Loucy (cell line): ENCODE results near the gene RPL10.

ENCODE experiments used
- H2AFZ ChIP-seq: fragments of 200-600 bp; sonication (generic); 2 replicates; pipeline ENCODE4 v1.6.0; 2016; ENCODE audit warnings: antibody characterized with exemption, mild to moderate bottlenecking, low read length, moderate library complexity
- H3F3A ChIP-seq: fragments of 200-600 bp; 2 replicates; pipeline ENCODE4 v1.6.0; 2016; ENCODE audit warnings: antibody characterized with exemption, low read depth, mild to moderate bottlenecking
- H3K27me3 ChIP-seq: fragments of 200-600 bp; sonication (generic); 2 replicates; pipeline ENCODE4 v1.6.1; 2014; ENCODE audit warnings: low read length, mild to moderate bottlenecking; ENCODE audit not compliant: insufficient read depth, poor library complexity, severe bottlenecking
- H3K36me3 ChIP-seq: fragments of 200-600 bp; sonication (generic); 2 replicates; pipeline ENCODE4 v1.6.1; 2016; ENCODE audit warnings: low read length; ENCODE audit not compliant: insufficient read depth
- H3K4me1 ChIP-seq: fragments of 200-600 bp; sonication (generic); 2 replicates; pipeline ENCODE4 v1.5.1; 2014; ENCODE audit warnings: low read length, mild to moderate bottlenecking; ENCODE audit not compliant: insufficient read depth, poor library complexity, severe bottlenecking
- H3K4me2 ChIP-seq: fragments of 200-600 bp; sonication (generic); 2 replicates; pipeline ENCODE4 v1.6.0; 2014; ENCODE audit warnings: antibody characterized with exemption, low read length, low read depth, mild to moderate bottlenecking; ENCODE audit not compliant: poor library complexity, severe bottlenecking
- H3K4me3 ChIP-seq: fragments of 200-600 bp; sonication (generic); 2 replicates; pipeline ENCODE4 v1.5.1; 2014; ENCODE audit warnings: low read length, mild to moderate bottlenecking, mixed read lengths; ENCODE audit not compliant: poor library complexity, severe bottlenecking
- H3K79me2 ChIP-seq: fragments of 200-600 bp; sonication (generic); 2 replicates; pipeline ENCODE4 v1.6.1; 2014; ENCODE audit warnings: low read length; ENCODE audit not compliant: insufficient read depth
- H3K9ac ChIP-seq: fragments of 200-600 bp; sonication (generic); 2 replicates; pipeline ENCODE4 v1.6.0; 2014; ENCODE audit warnings: mild to moderate bottlenecking, low read depth, low read length, moderate library complexity; ENCODE audit not compliant: poor library complexity, severe bottlenecking
- H3K9me2 ChIP-seq: fragments of 200-600 bp; sonication (generic); replicated peaks from 2 replicates; pipeline ENCODE4 v1.6.1; 2016; ENCODE audit warnings: low read depth, low read length, mixed read lengths
- H3K9me3 ChIP-seq: fragments of 200-600 bp; sonication (generic); 2 replicates; pipeline ENCODE4 v1.6.1; 2014; ENCODE audit warnings: mild to moderate bottlenecking, antibody characterized with exemption, low read length, low read depth; ENCODE audit not compliant: insufficient read depth
- H4K20me1 ChIP-seq: fragments of 200-600 bp; sonication (generic); 2 replicates; pipeline ENCODE4 v1.6.0; 2014; ENCODE audit warnings: antibody characterized with exemption, low read length, mild to moderate bottlenecking; ENCODE audit not compliant: insufficient read depth, poor library complexity, severe bottlenecking
- EZH2phosphoT487 ChIP-seq: fragments of 200-600 bp; IDR thresholded peaks from 2 replicates; pipeline ENCODE4 v1.6.1; 2018; ENCODE audit warnings: antibody characterized with exemption, mild to moderate bottlenecking, moderate library complexity, borderline replicate concordance
- TF ChIP-seq, protein P1 (sequence below): fragments of 200-600 bp; sonication (generic); conservative IDR thresholded peaks from 2 replicates; pipeline ENCODE4 v1.5.1; 2014; ENCODE audit warnings: mild to moderate bottlenecking, antibody characterized with exemption, low read length

Gene RPL10

DNA sequence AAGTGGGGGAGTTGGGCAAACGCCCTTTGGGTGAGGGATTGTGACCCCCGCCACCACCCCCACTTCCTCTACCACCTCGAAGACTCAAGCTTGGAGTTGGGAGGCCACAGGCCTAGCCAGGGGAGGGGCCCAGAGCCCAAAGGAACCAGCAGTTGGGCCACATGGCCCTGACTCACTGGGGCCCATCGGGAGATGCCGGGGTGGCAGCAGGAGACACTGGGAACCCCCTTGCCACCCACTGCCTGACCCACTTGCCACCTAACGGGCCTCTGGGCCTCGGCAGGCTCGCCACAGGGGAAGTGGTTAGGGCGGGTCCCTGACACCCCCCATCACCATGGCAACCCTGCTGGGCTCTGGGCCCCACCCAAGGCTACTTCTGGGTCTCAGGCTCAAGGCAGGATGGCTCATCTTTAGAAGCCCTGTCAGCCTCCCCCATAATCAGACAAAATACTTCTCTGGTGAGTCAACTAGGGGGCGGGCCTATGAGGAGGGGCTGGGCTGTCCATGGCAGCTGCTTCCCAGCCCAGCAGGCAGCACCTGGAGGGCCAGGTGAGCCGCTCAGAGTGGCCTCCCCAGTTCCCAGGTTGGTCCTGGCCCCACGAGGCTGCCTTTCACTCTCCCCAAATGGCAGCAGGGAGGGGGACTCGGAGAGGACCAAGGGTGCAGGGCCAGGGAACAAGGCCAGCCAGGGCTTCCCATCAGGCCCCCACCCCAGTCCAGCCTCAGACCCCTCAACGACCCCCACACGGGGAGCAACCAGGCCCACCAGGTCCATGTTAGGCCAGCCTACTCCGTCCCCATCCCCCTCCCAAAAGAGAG lies 29.3 kb upstream of the RPL10 start:
- Histone ChIP-seq H3K9me3 (no peaks in the 10 kb centered on the region), H4K20me1 (peaks cover 48% of the 10 kb centered on the region), H3K27me3 (no peaks in the 10 kb centered on the region), H3K79me2 (peaks cover 65% of the 10 kb centered on the region), H3K4me3 (peak overlapping the region; percentile 97), H3K4me1 (peaks cover 23% of the 10 kb centered on the region), H3K4me2 (peak overlapping the region; percentile 84), H3K36me3 (peaks cover 38% of the 10 kb centered on the region; the same call in 1 of the 2 replicates), H3F3A (no peaks in the 10 kb centered on the region), H3K9ac (peak overlapping the region; percentile 99), H3K9me2 (no peaks in the 10 kb centered on the region), H2AFZ (no peak overlapping the region)
- TF ChIP-seq EZH2phosphoT487: no peak
- TF ChIP-seq, protein P1, sequence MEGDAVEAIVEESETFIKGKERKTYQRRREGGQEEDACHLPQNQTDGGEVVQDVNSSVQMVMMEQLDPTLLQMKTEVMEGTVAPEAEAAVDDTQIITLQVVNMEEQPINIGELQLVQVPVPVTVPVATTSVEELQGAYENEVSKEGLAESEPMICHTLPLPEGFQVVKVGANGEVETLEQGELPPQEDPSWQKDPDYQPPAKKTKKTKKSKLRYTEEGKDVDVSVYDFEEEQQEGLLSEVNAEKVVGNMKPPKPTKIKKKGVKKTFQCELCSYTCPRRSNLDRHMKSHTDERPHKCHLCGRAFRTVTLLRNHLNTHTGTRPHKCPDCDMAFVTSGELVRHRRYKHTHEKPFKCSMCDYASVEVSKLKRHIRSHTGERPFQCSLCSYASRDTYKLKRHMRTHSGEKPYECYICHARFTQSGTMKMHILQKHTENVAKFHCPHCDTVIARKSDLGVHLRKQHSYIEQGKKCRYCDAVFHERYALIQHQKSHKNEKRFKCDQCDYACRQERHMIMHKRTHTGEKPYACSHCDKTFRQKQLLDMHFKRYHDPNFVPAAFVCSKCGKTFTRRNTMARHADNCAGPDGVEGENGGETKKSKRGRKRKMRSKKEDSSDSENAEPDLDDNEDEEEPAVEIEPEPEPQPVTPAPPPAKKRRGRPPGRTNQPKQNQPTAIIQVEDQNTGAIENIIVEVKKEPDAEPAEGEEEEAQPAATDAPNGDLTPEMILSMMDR: no peak

DNA sequence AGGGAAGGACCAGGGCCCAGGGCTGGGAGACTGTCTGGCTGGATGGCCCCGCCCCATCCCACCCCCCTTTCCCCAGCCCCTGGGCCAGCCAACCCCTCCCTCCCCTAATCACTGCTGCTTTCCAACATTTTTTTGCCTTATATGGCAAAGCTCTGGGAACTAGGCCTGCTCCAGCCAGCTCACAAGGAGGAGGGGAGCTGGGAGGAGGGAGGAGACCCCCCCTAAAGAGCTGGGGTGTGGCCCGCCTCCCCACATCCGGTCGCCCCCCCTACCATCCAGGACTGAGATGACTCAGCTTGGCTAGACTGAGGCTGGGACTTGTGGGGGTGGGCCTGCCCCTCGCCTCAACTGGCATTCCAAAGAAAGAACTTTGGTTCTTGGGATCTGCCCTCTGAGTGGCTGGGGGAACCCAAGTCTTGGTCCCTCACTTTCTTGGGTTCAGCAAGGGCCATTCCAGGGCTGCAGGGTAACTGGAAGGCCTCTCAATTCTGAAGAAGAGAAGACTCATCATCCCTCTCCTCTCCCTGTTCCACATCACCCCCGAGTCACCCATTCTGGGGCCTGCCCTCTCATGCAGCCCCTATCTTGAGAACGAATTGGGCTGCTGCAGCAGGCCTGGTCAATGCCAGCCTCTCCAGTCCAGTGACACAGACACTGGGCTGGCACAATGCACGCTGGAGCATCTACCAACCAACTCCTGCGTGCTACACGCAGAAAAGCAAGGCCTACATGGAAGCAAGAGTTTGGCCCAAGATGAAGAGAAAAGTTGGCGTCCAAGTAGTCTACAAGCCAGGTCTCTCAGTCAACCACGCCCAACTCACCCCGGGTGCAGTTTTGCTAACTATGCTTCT lies 28.5 kb upstream of the RPL10 start:
- H3K9me2 ChIP-seq: no peaks in the 10 kb centered on the region
- no peaks in the 10 kb centered on the region for H3F3A ChIP-seq
- H3K4me3 ChIP-seq: peak overlapping the region; percentile 97
- H4K20me1 ChIP-seq: peaks cover 45% of the 10 kb centered on the region
- no peak overlapping the region for H2AFZ ChIP-seq
- H3K79me2 ChIP-seq: peaks cover 60% of the 10 kb centered on the region
- H3K4me1 ChIP-seq: peaks cover 23% of the 10 kb centered on the region
- peak overlapping the region; percentile 99 for H3K9ac ChIP-seq
- TF ChIP-seq, protein P1: no peak
- H3K4me2 ChIP-seq: peak overlapping the region; percentile 84
- H3K27me3 ChIP-seq: no peaks in the 10 kb centered on the region
- no peaks in the 10 kb centered on the region for H3K9me3 ChIP-seq
- H3K36me3 ChIP-seq: peaks cover 30% of the 10 kb centered on the region; the same call in 1 of the 2 replicates

DNA sequence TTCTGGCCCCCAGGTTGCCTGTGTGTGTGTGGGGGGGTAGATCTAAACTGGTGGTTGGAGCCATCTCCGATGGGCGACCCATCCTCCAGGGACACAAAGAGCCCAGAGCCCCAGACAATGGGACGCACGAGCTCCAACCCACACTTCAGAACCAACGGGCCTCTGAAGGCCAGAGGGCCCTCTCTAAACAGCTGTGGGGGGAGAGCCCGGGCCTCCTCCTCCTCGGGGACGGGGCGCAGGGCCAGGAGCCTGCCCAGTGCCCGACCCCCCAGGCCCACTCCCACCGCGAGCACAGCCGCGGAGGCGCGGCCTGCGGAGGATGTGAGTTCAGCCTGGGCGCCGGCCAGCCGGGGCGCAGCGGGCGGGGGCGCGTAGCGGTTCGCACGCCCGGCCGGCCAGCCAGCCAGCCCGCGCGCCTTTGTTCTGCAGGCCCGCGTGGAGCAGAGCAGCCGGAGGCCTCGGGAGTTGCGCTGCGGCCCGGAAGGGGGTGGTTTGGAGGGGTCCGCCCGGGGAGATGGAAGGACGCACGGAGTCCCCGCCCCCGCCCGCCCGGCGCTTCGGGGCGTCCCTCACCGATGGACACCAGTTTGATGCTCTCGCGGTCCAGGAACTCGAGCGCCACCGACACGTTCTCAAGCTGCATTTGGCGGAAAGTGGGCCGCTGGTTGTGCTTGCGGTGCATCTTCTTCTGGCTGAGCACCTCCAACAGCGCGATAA lies 27.7 kb upstream of the RPL10 start:
- Histone ChIP-seq H3K79me2 (peaks cover 56% of the 10 kb centered on the region), H3F3A (no peaks in the 10 kb centered on the region), H4K20me1 (peaks cover 37% of the 10 kb centered on the region), H3K4me2 (peak overlapping the region; percentile 84), H3K9me3 (no peaks in the 10 kb centered on the region), H3K4me1 (peaks cover 23% of the 10 kb centered on the region), H3K36me3 (peaks cover 24% of the 10 kb centered on the region; the same call in 1 of the 2 replicates), H2AFZ (no peak overlapping the region), H3K4me3 (peak overlapping the region; percentile 97), H3K9ac (peak overlapping the region; percentile 99), H3K9me2 (no peaks in the 10 kb centered on the region), H3K27me3 (no peaks in the 10 kb centered on the region)
- TF ChIP-seq, protein P1: no peak
- no peak for TF ChIP-seq EZH2phosphoT487
